ENCODE results near the gene MACROD2. TPM values are rescaled to one million over a fixed set of nuclear protein-coding genes. Genes with fewer than 3 reads are reported as not detected.

The MACROD2 gene
- total RNA-seq, 1 donor from 2014 or later = 3.8 TPM

- DNase-seq (ENCODE audit: low spot score) = no peak
Observed at GRCh38 chr20:14790771-14791620, 795.7 kb downstream of the MACROD2 start.

- no peak for DNase-seq (ENCODE audit: low spot score)
Observed at GRCh38 chr20:14792915-14793314, 797.6 kb downstream of the MACROD2 start.

GRCh38 chr20:14799545-14800216 lies 804.4 kb downstream of the MACROD2 start:
- no peak for DNase-seq (ENCODE audit: low spot score)

GRCh38 chr20:14800707-14801425 lies 805.5 kb downstream of the MACROD2 start:
- DNase-seq (ENCODE audit: low spot score) = no peak

GRCh38 chr20:14801591-14802325 lies 806.4 kb downstream of the MACROD2 start:
- DNase-seq (ENCODE audit: low spot score) = no peak

- DNase-seq (ENCODE audit: low spot score) = no peak
Observed at GRCh38 chr20:14807224-14807623, 811.9 kb downstream of the MACROD2 start.

- no peak for DNase-seq (ENCODE audit: low spot score)
Observed at GRCh38 chr20:14815340-14815739, 820.0 kb downstream of the MACROD2 start.

GRCh38 chr20:14816471-14816870 lies 821.2 kb downstream of the MACROD2 start:
- no peak for DNase-seq (ENCODE audit: low spot score)

- DNase-seq (ENCODE audit: low spot score) = no peak
Observed at GRCh38 chr20:14817101-14817500, 821.8 kb downstream of the MACROD2 start.

- DNase-seq (ENCODE audit: low spot score) = no peak
Observed at GRCh38 chr20:14820771-14821170, 825.5 kb downstream of the MACROD2 start.

GRCh38 chr20:14821251-14821650 lies 825.9 kb downstream of the MACROD2 start:
- DNase-seq (ENCODE audit: low spot score) = no peak

GRCh38 chr20:14824996-14825395 lies 829.7 kb downstream of the MACROD2 start:
- no peak for DNase-seq (ENCODE audit: low spot score)

- DNase-seq (ENCODE audit: low spot score) = no peak
Observed at GRCh38 chr20:14826543-14827313, 831.4 kb downstream of the MACROD2 start.

GRCh38 chr20:14828459-14828858 lies 833.1 kb downstream of the MACROD2 start:
- DNase-seq (ENCODE audit: low spot score) = no peak

- DNase-seq (ENCODE audit: low spot score) = no peak
Observed at GRCh38 chr20:14829906-14830305, 834.6 kb downstream of the MACROD2 start.

- DNase-seq (ENCODE audit: low spot score) = no peak
Observed at GRCh38 chr20:14830466-14830865, 835.1 kb downstream of the MACROD2 start.

GRCh38 chr20:14830899-14831298 lies 835.6 kb downstream of the MACROD2 start:
- DNase-seq (ENCODE audit: low spot score) = no peak

- DNase-seq (ENCODE audit: low spot score) = no peak
Observed at GRCh38 chr20:14832630-14833029, 837.3 kb downstream of the MACROD2 start.

- no peak for DNase-seq (ENCODE audit: low spot score)
Observed at GRCh38 chr20:14838663-14839628, 843.6 kb downstream of the MACROD2 start.

Measured in mesenteric fat pad (tissue), 1 donor.